CD8-positive, alpha-beta memory T cell (primary cell): Measurements from ENCODE around the gene ULK4. TPM values are rescaled to one million over a fixed set of nuclear protein-coding genes. Genes with fewer than 3 reads are reported as not detected.
"Not testable (repeated sequence)": the region's sequence is repeated elsewhere in the genome, so short reads cannot be mapped to it uniquely, and the experiment has no call there.

Experiments
- CTCF ChIA-PET: fragments of 350-600 bp; sonication (Branson Sonifier 250); formaldehyde crosslinking; loops from one replicate; lab custom pipeline; 2021; ENCODE audit warnings: antibody characterized with exemption; lab: Charles Lee
- POLR2A ChIA-PET: fragments of 350-600 bp; sonication (Branson Sonifier 250); formaldehyde crosslinking; loops from one replicate; lab custom pipeline; 2021; ENCODE audit warnings: antibody characterized with exemption; lab: Charles Lee
- DNase-seq, 5 donors: peaks; one replicate each; pipeline versions ENCODE4 v3.0.0 to v3.0.0-alpha.2; 2020 to 2022; ENCODE audit warnings: mixed read lengths in 1 of 5
- H3K27ac ChIP-seq: one replicate; pipeline ENCODE4 v1.7.0; 2013; ENCODE audit warnings: low read depth, mild to moderate bottlenecking, low read length, moderate library complexity
- H3K27me3 ChIP-seq: 2 replicates; pipeline ENCODE4 v1.7.0; 2013; ENCODE audit warnings: low read length, mild to moderate bottlenecking; ENCODE audit not compliant: insufficient read depth, poor library complexity, severe bottlenecking
- H3K36me3 ChIP-seq: 2 replicates; pipeline ENCODE4 v1.7.0; 2013; ENCODE audit warnings: mild to moderate bottlenecking, low read length, moderate library complexity; ENCODE audit not compliant: insufficient read depth
- H3K4me1 ChIP-seq: 2 replicates; pipeline ENCODE4 v1.7.0; 2013; ENCODE audit warnings: mild to moderate bottlenecking, low read length, moderate library complexity; ENCODE audit not compliant: insufficient read depth
- H3K4me3 ChIP-seq: 2 replicates; pipeline ENCODE4 v1.7.0; 2013; ENCODE audit warnings: mild to moderate bottlenecking, low read length
- H3K9me3 ChIP-seq: 2 replicates; pipeline ENCODE4 v1.7.0; 2013; ENCODE audit warnings: mild to moderate bottlenecking, low read length
- H3K27ac Mint-ChIP-seq, 8 donors: one replicate each; pipeline ENCODE4 v1.8.0; 2020 to 2021; ENCODE audit warnings: mixed read lengths in 8 of 8, mild to moderate bottlenecking in 6 of 8, inconsistent platforms in 3 of 8, moderate library complexity in 3 of 8
- H3K27me3 Mint-ChIP-seq, 2 donors: one replicate each; pipeline ENCODE4 v1.8.0; 2020 to 2021; ENCODE audit warnings: mixed read lengths in 2 of 2, mild to moderate bottlenecking in 1 of 2, moderate library complexity in 1 of 2
- H3K36me3 Mint-ChIP-seq, 3 donors: one replicate each; pipeline ENCODE4 v1.8.0; 2020 to 2021; ENCODE audit warnings: mixed read lengths in 3 of 3, inconsistent platforms in 1 of 3, mild to moderate bottlenecking in 1 of 3
- H3K4me1 Mint-ChIP-seq, 3 donors: one replicate each; pipeline ENCODE4 v1.8.0; 2020 to 2021; ENCODE audit warnings: mixed read lengths in 3 of 3, inconsistent platforms in 1 of 3, mild to moderate bottlenecking in 1 of 3
- H3K4me3 Mint-ChIP-seq, 7 donors: one replicate each; pipeline ENCODE4 v1.8.0; 2020 to 2021; ENCODE audit warnings: mixed read lengths in 7 of 7, mild to moderate bottlenecking in 6 of 7, moderate library complexity in 4 of 7, inconsistent platforms in 2 of 7
- H3K9me3 Mint-ChIP-seq, 5 donors: one replicate each; pipeline ENCODE4 v1.8.0; 2020 to 2022; ENCODE audit warnings: mixed read lengths in 5 of 5, mild to moderate bottlenecking in 3 of 5, moderate library complexity in 2 of 5, inconsistent platforms in 1 of 5
- polyA plus RNA-seq: library from polyadenylated mRNA; unstranded; fragments of 300-500 nt; fragmentation: Illumina TruSeq; gene quantifications from one replicate; pipeline ENCODE4 v1.2.3, GENCODE V29; 2021
- total RNA-seq, 2 experiments: library from RNA; stranded (reverse); gene quantifications; one replicate each; pipeline ENCODE4 v1.2.3, GENCODE V29; 2021

The ULK4 gene
- total and polyA plus RNA-seq, 3 experiments from 2014 or later = 10.4 to 12.7 (median 12.3) TPM

GRCh38 chr3:41840936-41841668, 120.8 kb downstream of the ULK4 start:
- H3K4me1 Mint-ChIP-seq, H3K36me3 ChIP-seq, CTCF ChIA-PET, H3K27ac Mint-ChIP-seq, DNase-seq, H3K4me1 ChIP-seq, H3K27me3 ChIP-seq, H3K4me3 Mint-ChIP-seq, H3K9me3 ChIP-seq, H3K4me3 ChIP-seq, POLR2A ChIA-PET, H3K27me3 Mint-ChIP-seq, H3K27ac ChIP-seq: not testable (repeated sequence)
- peaks cover 15 to 55% (median 26%) of the 10 kb centered on the region in 3 donors for H3K36me3 Mint-ChIP-seq
- peaks cover 0 to 31% (median 9%) of the 10 kb centered on the region in 5 donors for H3K9me3 Mint-ChIP-seq

- Histone ChIP-seq H3K9me3 (no peaks in the 10 kb centered on the region), H3K27me3 (no peaks in the 10 kb centered on the region), H3K36me3 (no peaks in the 10 kb centered on the region), H3K4me1 (no peaks in the 10 kb centered on the region), H3K27ac (no peak overlapping the region), H3K4me3 (no peak overlapping the region)
- H3K4me3 Mint-ChIP-seq = no peak overlapping the region
- H3K27me3 Mint-ChIP-seq = no peaks in the 10 kb centered on the region
- H3K36me3 Mint-ChIP-seq = peaks cover 19 to 61% (median 40%) of the 10 kb centered on the region in 3 donors
- H3K4me1 Mint-ChIP-seq = peaks cover 0 to 5% (median 3%) of the 10 kb centered on the region in 3 donors
- ChIA-PET POLR2A (no interaction called here), CTCF (no interaction called here)
- peaks cover 0 to 31% (median 7%) of the 10 kb centered on the region in 5 donors for H3K9me3 Mint-ChIP-seq
- H3K27ac Mint-ChIP-seq = no peak overlapping the region
- DNase-seq = no peak
Measured at GRCh38 chr3:41836360-41837134, 125.4 kb downstream of the ULK4 start.

GRCh38 chr3:41833628-41834027, 128.3 kb downstream of the ULK4 start:
- H3K9me3 Mint-ChIP-seq = peaks cover 0 to 39% (median 11%) of the 10 kb centered on the region in 5 donors
- Histone ChIP-seq H3K27ac (no peak overlapping the region), H3K4me3 (no peak overlapping the region), H3K9me3 (no peaks in the 10 kb centered on the region), H3K36me3 (no peaks in the 10 kb centered on the region), H3K4me1 (no peaks in the 10 kb centered on the region), H3K27me3 (no peaks in the 10 kb centered on the region)
- H3K4me1 Mint-ChIP-seq = peaks cover 0 to 5% (median 3%) of the 10 kb centered on the region in 3 donors
- no peak for DNase-seq
- ChIA-PET POLR2A (no interaction called here), CTCF (no interaction called here)
- peaks cover 23 to 69% (median 38%) of the 10 kb centered on the region in 3 donors for H3K36me3 Mint-ChIP-seq
- H3K27me3 Mint-ChIP-seq = no peaks in the 10 kb centered on the region
- H3K27ac Mint-ChIP-seq = no peak overlapping the region
- no peak overlapping the region for H3K4me3 Mint-ChIP-seq

GRCh38 chr3:41819236-41819635, 142.7 kb downstream of the ULK4 start:
- Histone ChIP-seq H3K4me1 (no peaks in the 10 kb centered on the region), H3K36me3 (no peaks in the 10 kb centered on the region), H3K9me3 (no peaks in the 10 kb centered on the region), H3K27ac (no peak overlapping the region), H3K27me3 (no peaks in the 10 kb centered on the region), H3K4me3 (no peak overlapping the region)
- POLR2A ChIA-PET = no interaction called here
- H3K27me3 Mint-ChIP-seq = no peaks in the 10 kb centered on the region
- no peak overlapping the region for H3K27ac Mint-ChIP-seq
- peaks cover 0 to 41% (median 0%) of the 10 kb centered on the region in 5 donors for H3K9me3 Mint-ChIP-seq
- DNase-seq = no peak
- peaks cover 20 to 77% (median 24%) of the 10 kb centered on the region in 3 donors for H3K36me3 Mint-ChIP-seq
- CTCF ChIA-PET = no interaction called here
- H3K4me1 Mint-ChIP-seq = no peaks in the 10 kb centered on the region
- H3K4me3 Mint-ChIP-seq = no peak overlapping the region

GRCh38 chr3:41808618-41809017, 153.3 kb downstream of the ULK4 start:
- Mint-ChIP-seq H3K9me3 (peaks cover 0 to 19% (median 2%) of the 10 kb centered on the region in 5 donors), H3K27me3 (no peaks in the 10 kb centered on the region), H3K4me3 (no peak overlapping the region), H3K4me1 (no peaks in the 10 kb centered on the region), H3K36me3 (peaks cover 14 to 53% (median 19%) of the 10 kb centered on the region in 3 donors), H3K27ac (no peak overlapping the region)
- Histone ChIP-seq H3K27me3 (no peaks in the 10 kb centered on the region), H3K27ac (no peak overlapping the region), H3K4me3 (no peak overlapping the region), H3K9me3 (no peaks in the 10 kb centered on the region), H3K36me3 (no peaks in the 10 kb centered on the region), H3K4me1 (no peaks in the 10 kb centered on the region)
- DNase-seq = no peak
- POLR2A ChIA-PET = no interaction called here
- CTCF ChIA-PET = no interaction called here

GRCh38 chr3:41808152-41808551, 153.8 kb downstream of the ULK4 start:
- Histone ChIP-seq H3K4me1 (no peaks in the 10 kb centered on the region), H3K4me3 (no peak overlapping the region), H3K27ac (no peak overlapping the region), H3K27me3 (no peaks in the 10 kb centered on the region), H3K36me3 (no peaks in the 10 kb centered on the region), H3K9me3 (no peaks in the 10 kb centered on the region)
- Mint-ChIP-seq H3K27ac (no peak overlapping the region), H3K36me3 (peaks cover 14 to 53% (median 19%) of the 10 kb centered on the region in 3 donors), H3K9me3 (peaks cover 0 to 22% (median 3%) of the 10 kb centered on the region in 5 donors), H3K27me3 (no peaks in the 10 kb centered on the region), H3K4me1 (no peaks in the 10 kb centered on the region), H3K4me3 (no peak overlapping the region)
- ChIA-PET POLR2A (no interaction called here), CTCF (no interaction called here)
- no peak for DNase-seq

GRCh38 chr3:41794748-41795589, 166.9 kb downstream of the ULK4 start:
- no peaks in the 10 kb centered on the region for H3K27me3 ChIP-seq
- no peaks in the 10 kb centered on the region for H3K4me1 Mint-ChIP-seq
- no peaks in the 10 kb centered on the region for H3K4me1 ChIP-seq
- no peaks in the 10 kb centered on the region for H3K9me3 ChIP-seq
- H3K4me3 Mint-ChIP-seq = no peak overlapping the region
- POLR2A ChIA-PET = no interaction called here
- H3K9me3 Mint-ChIP-seq = no peaks in the 10 kb centered on the region
- H3K27me3 Mint-ChIP-seq = peaks cover 0 to 1% of the 10 kb centered on the region in 2 donors
- H3K36me3 ChIP-seq = no peaks in the 10 kb centered on the region
- CTCF ChIA-PET = no interaction called here
- H3K36me3 Mint-ChIP-seq = peaks cover 19 to 48% (median 22%) of the 10 kb centered on the region in 3 donors
- no peak overlapping the region for H3K27ac ChIP-seq
- H3K27ac Mint-ChIP-seq = no peak overlapping the region
- H3K4me3 ChIP-seq = no peak overlapping the region
- DNase-seq = no peak
